C4-2B (cell line): ENCODE results near the gene GDF7.

Source experiments
- CTCF ChIP-seq: fragments of 450-650 bp; conservative IDR thresholded peaks from 2 replicates; pipeline ENCODE4 v1.5.1; 2017; ENCODE audit warnings: mild to moderate bottlenecking
- ZFX ChIP-seq: fragments of 450-650 bp; IDR thresholded peaks from 2 replicates; pipeline ENCODE4 v1.6.1; 2017

GRCh38 chr2:20629181-20629580 lies 37.8 kb upstream of the GDF7 start:
- TF ChIP-seq CTCF (no peak), ZFX (no peak)
